ENCODE data around the gene NHERF1. TPM values are rescaled to one million over a fixed set of nuclear protein-coding genes. Genes with fewer than 3 reads are reported as not detected.

Gene NHERF1
- total RNA-seq, 6 experiments from 2014 or later: 15.7 to 18.9 (median 17.5) TPM

GRCh38 chr17:74780443-74781238, 32.2 kb downstream of the NHERF1 start:
- peak; percentile 32 for DNase-seq
- Mint-ChIP-seq H3K4me1 (ENCODE audit: low read depth) (peaks cover 30% of the 10 kb centered on the region), H3K36me3 (ENCODE audit: low read depth) (peaks cover 6% of the 10 kb centered on the region), H3K4me3 (no peak overlapping the region), H3K27me3 (ENCODE audit: insufficient read depth) (peaks cover 6% of the 10 kb centered on the region; the same call in 1 of the 2 replicates), H3K27ac (no peak overlapping the region), H3K9me3 (no peaks in the 10 kb centered on the region)
- peak; percentile 67 for TF ChIP-seq CTCF (IDR thresholded peaks at IDR 0.05)

GRCh38 chr17:74782571-74782970, 34.1 kb downstream of the NHERF1 start:
- Mint-ChIP-seq H3K4me3 (no peak overlapping the region), H3K4me1 (ENCODE audit: low read depth) (peaks cover 17% of the 10 kb centered on the region)

GRCh38 chr17:74784125-74784810, 35.8 kb downstream of the NHERF1 start:
- DNase-seq: no peak
- Mint-ChIP-seq H3K9me3 (no peaks in the 10 kb centered on the region), H3K4me3 (no peak overlapping the region), H3K4me1 (ENCODE audit: low read depth) (peaks cover under 1% of the 10 kb centered on the region), H3K27ac (no peak overlapping the region), H3K27me3 (ENCODE audit: insufficient read depth) (no peaks in the 10 kb centered on the region; the same call in 1 of the 2 replicates), H3K36me3 (ENCODE audit: low read depth) (no peaks in the 10 kb centered on the region)
- TF ChIP-seq CTCF (IDR thresholded peaks at IDR 0.05): no peak

More at GRCh38 chr17:74782571-74782970, 34.1 kb downstream of the NHERF1 start:
- no peak for DNase-seq
- H3K27me3 Mint-ChIP-seq (ENCODE audit: insufficient read depth): no peaks in the 10 kb centered on the region; the same call in 1 of the 2 replicates
- TF ChIP-seq CTCF (IDR thresholded peaks at IDR 0.05): no peak
- no peaks in the 10 kb centered on the region for H3K9me3 Mint-ChIP-seq
- H3K27ac Mint-ChIP-seq: no peak overlapping the region
- no peaks in the 10 kb centered on the region for H3K36me3 Mint-ChIP-seq (ENCODE audit: low read depth)

GRCh38 chr17:74785096-74785980, 36.9 kb downstream of the NHERF1 start:
- no peak overlapping the region for H3K27ac Mint-ChIP-seq
- DNase-seq: no peak
- H3K9me3 Mint-ChIP-seq: no peaks in the 10 kb centered on the region
- no peak overlapping the region for H3K4me3 Mint-ChIP-seq
- H3K36me3 Mint-ChIP-seq (ENCODE audit: low read depth): 0 out of 2 replicates have a peak, but pooled peaks cover 2% of the 10 kb centered on the region
- TF ChIP-seq CTCF (IDR thresholded peaks at IDR 0.05): peak; percentile 39
- no peaks in the 10 kb centered on the region; the same call in 1 of the 2 replicates for H3K4me1 Mint-ChIP-seq (ENCODE audit: low read depth)
- H3K27me3 Mint-ChIP-seq (ENCODE audit: insufficient read depth): no peaks in the 10 kb centered on the region; the same call in 1 of the 2 replicates

- Mint-ChIP-seq H3K36me3 (ENCODE audit: low read depth) (0 out of 2 replicates have a peak, but pooled peaks cover 5% of the 10 kb centered on the region), H3K27ac (no peak overlapping the region), H3K27me3 (ENCODE audit: insufficient read depth) (no peaks in the 10 kb centered on the region), H3K9me3 (no peaks in the 10 kb centered on the region), H3K4me1 (ENCODE audit: low read depth) (no peaks in the 10 kb centered on the region; the same call in 1 of the 2 replicates), H3K4me3 (no peak overlapping the region)
- DNase-seq: no peak
- TF ChIP-seq CTCF (IDR thresholded peaks at IDR 0.05): no peak
Observed at GRCh38 chr17:74785981-74786360, 37.5 kb downstream of the NHERF1 start.

All from HFFc6 (cell line).